ENCODE results near the gene PPM1H. TPM values are rescaled to one million over a fixed set of nuclear protein-coding genes. Genes with fewer than 3 reads are reported as not detected.

The PPM1H gene
- total and polyA plus RNA-seq, 10 of the 15 experiments (the other 5 are each of a cell fraction or from before 2014, with no cell fraction given) = 0.11 to 0.83 (median 0.49) TPM

DNA sequence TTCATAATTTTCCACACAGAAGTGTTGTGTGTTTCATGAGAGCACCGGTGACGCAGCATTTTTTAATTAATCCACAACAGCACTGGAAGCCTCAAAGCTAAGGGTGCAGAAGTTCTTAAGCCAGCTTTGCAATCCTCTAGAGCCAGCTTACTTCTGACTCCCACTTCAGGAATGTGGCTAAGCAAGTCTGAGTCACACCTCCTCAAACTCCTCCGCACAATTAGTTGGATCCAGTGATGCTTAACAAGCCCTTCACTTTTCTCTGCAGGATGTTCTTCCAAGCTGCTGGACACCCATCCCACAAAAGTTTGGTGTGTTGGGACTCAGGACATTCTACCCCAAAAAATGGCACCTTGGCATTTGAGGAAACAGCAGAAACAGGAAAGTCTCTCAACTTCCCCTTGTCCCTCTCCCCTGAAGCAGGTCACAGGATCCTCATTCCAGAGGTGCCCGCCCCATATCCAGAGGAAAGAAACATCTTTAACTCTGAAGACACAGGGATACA, 210.0 kb downstream of the PPM1H start:
- SMC1A ChIA-PET (ENCODE audit: uncharacterized antibody, unreplicated experiment) = interaction anchor here (1.7 kb wide), 1 partner anchor 10 kb away, joined by 6 read pairs; no protein-coding TSS in a partner anchor
- Histone ChIP-seq H3K27ac (ENCODE audit: control insufficient read depth, insufficient read depth) (no peak overlapping the region), H4K20me1 (ENCODE audit: control insufficient read depth, insufficient read depth) (no peaks in the 10 kb centered on the region), H3K4me1 (ENCODE audit: control insufficient read depth, insufficient read depth, low read length) (no peaks in the 10 kb centered on the region), H3K4me3 (no peak overlapping the region), H3K36me3 (ENCODE audit: control insufficient read depth in 2 of 2, insufficient read depth in 2 of 2, low read length in 1 of 2) (no peaks in the 10 kb centered on the region), H2AFZ (ENCODE audit: control insufficient read depth, low read depth, low read length) (no peak overlapping the region), H3K9ac (ENCODE audit: control insufficient read depth, insufficient read depth, low read length) (no peak overlapping the region), H3K4me2 (ENCODE audit: control insufficient read depth, insufficient read depth) (no peak overlapping the region), H3K9me3 (replicated peaks; ENCODE audit: control insufficient read depth, insufficient read depth, low read length) (no peaks in the 10 kb centered on the region), H3K79me2 (ENCODE audit: control insufficient read depth, insufficient read depth, low read length) (no peaks in the 10 kb centered on the region), H3K27me3 (replicated peaks in 1 of 2; ENCODE audit: control insufficient read depth in 2 of 2, insufficient read depth in 2 of 2, low read length in 1 of 2) (no peaks in the 10 kb centered on the region)
- DNase-seq (ENCODE audit: low read depth, low spot score) = no peak
- intact Hi-C loops (cut with micrococcal nuclease; ENCODE audit: unreplicated experiment) (no loop called here), in situ Hi-C loops (cut with MboI) (no loop called here)
- RAD21 ChIA-PET (ENCODE audit: unreplicated experiment) = no interaction called here
- no peak for ATAC-seq
- POLR2A ChIA-PET = interaction anchor here (0.7 kb wide), 1 partner anchor 20 kb away, joined by 3 read pairs; no protein-coding TSS in a partner anchor
- no peak for FAIRE-seq
- BruUV-seq (replicated peaks) = no TSS peak
- CTCF ChIA-PET = no interaction called here
- 90% methylated on average over 4 of the region's 4 CpGs for WGBS (ENCODE audit: insufficient coverage, insufficient replicate concordance, low lambda C conversion rate, missing lambda C conversion rate)
- TF ChIP-seq ZSCAN29 (IDR thresholded peaks at IDR 0.05) = no peak
- no peak for TF ChIP-seq CBFB (IDR thresholded peaks at IDR 0.05; ENCODE audit: low read depth)
- TF ChIP-seq IKZF1 (conservative IDR thresholded peaks at IDR 0.05) = no peak
- no peak for TF ChIP-seq CEBPB (IDR thresholded peaks at IDR 0.05; ENCODE audit: borderline replicate concordance in 1 of 2, low read depth in 2 of 2, low read length in 2 of 2)
- no peak for TF ChIP-seq CEBPZ (IDR thresholded peaks at IDR 0.05; ENCODE audit: low read depth, low read length)
- TF ChIP-seq IRF4 (IDR thresholded peaks at IDR 0.05; ENCODE audit: low read depth, low read length) = no peak
- no peak for TF ChIP-seq LARP7 (IDR thresholded peaks at IDR 0.05)
- TF ChIP-seq BACH1 (IDR thresholded peaks at IDR 0.05; ENCODE audit: borderline replicate concordance) = no peak
- no peak for TF ChIP-seq EGR1 (IDR thresholded peaks at IDR 0.05; ENCODE audit: borderline replicate concordance in 1 of 2, low read depth in 2 of 2, low read length in 2 of 2)
- no peak for TF ChIP-seq POLR2AphosphoS5 (IDR thresholded peaks at IDR 0.05; ENCODE audit: low read length)
- TF ChIP-seq BHLHE40 (IDR thresholded peaks at IDR 0.05; ENCODE audit: borderline replicate concordance in 1 of 2, low read depth in 2 of 2, low read length in 1 of 2) = no peak
- no peak for TF ChIP-seq WRNIP1 (IDR thresholded peaks at IDR 0.05; ENCODE audit: borderline replicate concordance, low read depth, low read length)
- TF ChIP-seq NBN (IDR thresholded peaks at IDR 0.05) = no peak
- no peak for TF ChIP-seq KAT2A (conservative IDR thresholded peaks at IDR 0.05; ENCODE audit: control insufficient read depth, low read depth, low read length)
- TF ChIP-seq CREB1 (IDR thresholded peaks at IDR 0.05; ENCODE audit: low read depth) = no peak
- no peak for TF ChIP-seq NRF1 (conservative IDR thresholded peaks at IDR 0.05; ENCODE audit: low read depth, low read length)
- TF ChIP-seq NFIC (IDR thresholded peaks at IDR 0.05; ENCODE audit: low read depth, low read length) = no peak
- no peak for TF ChIP-seq NR2C2 (IDR thresholded peaks at IDR 0.05; ENCODE audit: borderline replicate concordance, control insufficient read depth, insufficient read length, low read depth)
- no peak for TF ChIP-seq YY1 (IDR thresholded peaks at IDR 0.05; ENCODE audit: low read depth, low read length)

Data from GM12878 (cell line).